DMS53 treated with DMSO at 0.1 percent for 48 hours (cell line): ENCODE results near the gene CYP20A1.
"Not testable (repeated sequence)": the region's sequence is repeated elsewhere in the genome, so short reads cannot be mapped to it uniquely, and the experiment has no call there.

Experiments
- DNase-seq: peaks from one replicate; lab custom pipeline; 2025; ENCODE audit not compliant: unreplicated experiment; lab: John Stamatoyannopoulos, UW

Gene CYP20A1

GRCh38 chr2:203279288-203279687 lies 40.5 kb downstream of the CYP20A1 start:
- DNase-seq = no peak

- DNase-seq = no peak
Observed at GRCh38 chr2:203280428-203281064, 41.7 kb downstream of the CYP20A1 start.

- DNase-seq = no peak
Observed at GRCh38 chr2:203282101-203282500, 43.3 kb downstream of the CYP20A1 start.

GRCh38 chr2:203286532-203286931 lies 47.7 kb downstream of the CYP20A1 start:
- DNase-seq = no peak

GRCh38 chr2:203301667-203302066 lies 62.8 kb downstream of the CYP20A1 start:
- no peak for DNase-seq

GRCh38 chr2:203302586-203302985 lies 63.8 kb downstream of the CYP20A1 start:
- not testable (repeated sequence) for DNase-seq

GRCh38 chr2:203310688-203311436 lies 72.0 kb downstream of the CYP20A1 start:
- no peak for DNase-seq

GRCh38 chr2:203326356-203326755 lies 87.5 kb downstream of the CYP20A1 start:
- DNase-seq = no peak

GRCh38 chr2:203327582-203327900 lies 88.7 kb downstream of the CYP20A1 start:
- no peak for DNase-seq

- DNase-seq = peak; percentile 59
Observed at GRCh38 chr2:203327901-203328759, 89.3 kb downstream of the CYP20A1 start, which contains the start of gene ABI2. Gene ABI2 (plus strand): TSS chr2:203328394. CDS start chr2:203328515, 121 bp downstream.

GRCh38 chr2:203328760-203329540 lies 90.1 kb downstream of the CYP20A1 start:
- DNase-seq = no peak

GRCh38 chr2:203330434-203330833 lies 91.6 kb downstream of the CYP20A1 start:
- DNase-seq = no peak

- no peak for DNase-seq
Observed at GRCh38 chr2:203338322-203338721, 99.5 kb downstream of the CYP20A1 start.

- no peak for DNase-seq
Observed at GRCh38 chr2:203340791-203341487, 102.1 kb downstream of the CYP20A1 start.

- no peak for DNase-seq
Observed at GRCh38 chr2:203341741-203342310, 103.0 kb downstream of the CYP20A1 start.

- DNase-seq = not testable (repeated sequence)
Observed at GRCh38 chr2:203342374-203342773, 103.6 kb downstream of the CYP20A1 start.

GRCh38 chr2:203344667-203345066 lies 105.8 kb downstream of the CYP20A1 start:
- DNase-seq = no peak

- no peak for DNase-seq
Observed at GRCh38 chr2:203346612-203347011, 107.8 kb downstream of the CYP20A1 start.

- DNase-seq = no peak
Observed at GRCh38 chr2:203347375-203347774, 108.6 kb downstream of the CYP20A1 start.
